ENCODE results near the gene OR4C6. TPM values are rescaled to one million over a fixed set of nuclear protein-coding genes. Genes with fewer than 3 reads are reported as not detected.

Gene OR4C6
- not detected for total RNA-seq
- not detected for polyA plus RNA-seq (ENCODE audit: insufficient read length in 2 of 2)
- long read RNA-seq, donor 1, result 0 reads
- long read RNA-seq, donor 2, result 0 reads
- long read RNA-seq, donor 3, result 0 reads
- long read RNA-seq, donor 4, result 0 reads

DNA sequence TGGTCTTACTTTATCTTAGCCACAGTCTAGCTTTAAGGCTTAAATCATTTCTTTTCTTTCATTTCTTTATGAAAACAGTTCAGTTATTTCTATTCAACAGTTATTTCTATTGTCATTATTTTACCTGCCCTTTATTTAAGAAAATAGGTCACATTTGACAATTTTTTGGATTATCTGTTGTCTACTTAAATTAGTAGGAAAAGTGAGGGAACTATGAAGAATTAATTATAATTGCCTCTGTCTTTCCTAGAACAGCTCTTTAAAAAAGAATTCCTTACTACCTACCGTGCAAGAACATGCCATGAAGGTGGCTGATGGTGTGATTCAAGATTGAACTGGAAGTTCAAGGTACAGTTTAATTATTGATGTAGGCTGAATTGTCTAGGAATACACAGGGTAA lies at the start of gene OR4C6:
OR4C6 (plus strand) TSS at position 301 of the 400 bp plus-strand sequence. CDS start 2,966 bp downstream, outside the sequence.
- H3K36me3 ChIP-seq (ENCODE audit: control insufficient read depth, insufficient read depth, low read length), result no peaks in the 10 kb centered on the region
- H3K27me3 ChIP-seq (ENCODE audit: control insufficient read depth, insufficient read depth, low read length), result no peaks in the 10 kb centered on the region
- H3K4me1 ChIP-seq (ENCODE audit: control insufficient read depth, insufficient read depth, low read length), result no peaks in the 10 kb centered on the region
- H3K27ac ChIP-seq (ENCODE audit: low read depth, low read length), result no peak within 1 kb of the TSS
- peaks cover 2% of the 10 kb centered on the region for H3K9me3 ChIP-seq (ENCODE audit: control insufficient read depth, insufficient read depth, low read length)
- H3K4me3 ChIP-seq (ENCODE audit: low read depth, low read length), result no peak within 1 kb of the TSS
- WGBS (ENCODE audit: insufficient coverage), result no CpG with 5 or more reads among the region's 1 CpG
- DNase-seq (ENCODE audit: low read depth in 4 of 6, low spot score in 6 of 6), result no peak

DNA sequence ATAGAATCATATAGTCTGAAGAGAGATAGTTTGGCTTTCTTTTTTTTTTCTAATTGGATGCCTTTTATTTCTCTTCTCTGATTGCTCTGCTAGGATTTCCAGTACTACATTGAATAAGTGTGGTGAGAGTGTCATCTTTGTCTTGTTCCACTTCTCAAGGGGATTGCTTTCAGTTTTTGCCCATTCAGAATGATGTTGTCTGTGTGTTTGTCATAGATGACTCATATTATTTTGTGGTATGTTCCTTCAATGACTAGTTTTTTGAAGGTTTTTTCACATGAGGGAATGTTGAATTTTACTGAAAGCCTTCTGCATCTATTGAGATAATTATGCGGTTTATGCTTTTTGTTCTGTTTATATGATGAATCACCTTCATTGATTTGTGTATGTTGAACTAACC lies 37.5 kb upstream of the OR4C6 start:
- no peaks in the 10 kb centered on the region for H3K4me1 ChIP-seq (ENCODE audit: control insufficient read depth, insufficient read depth, low read length)
- DNase-seq (ENCODE audit: low read depth in 4 of 6, low spot score in 6 of 6), result no peak
- no peak overlapping the region for H3K27ac ChIP-seq (ENCODE audit: low read depth, low read length)
- no peaks in the 10 kb centered on the region for H3K36me3 ChIP-seq (ENCODE audit: control insufficient read depth, insufficient read depth, low read length)
- no peaks in the 10 kb centered on the region for H3K27me3 ChIP-seq (ENCODE audit: control insufficient read depth, insufficient read depth, low read length)
- WGBS (ENCODE audit: insufficient coverage), result 86% methylated on average over 1 of the region's 1 CpG
- H3K4me3 ChIP-seq (ENCODE audit: low read depth, low read length), result no peak overlapping the region
- H3K9me3 ChIP-seq (ENCODE audit: control insufficient read depth, insufficient read depth, low read length), result peaks cover 2% of the 10 kb centered on the region

DNA sequence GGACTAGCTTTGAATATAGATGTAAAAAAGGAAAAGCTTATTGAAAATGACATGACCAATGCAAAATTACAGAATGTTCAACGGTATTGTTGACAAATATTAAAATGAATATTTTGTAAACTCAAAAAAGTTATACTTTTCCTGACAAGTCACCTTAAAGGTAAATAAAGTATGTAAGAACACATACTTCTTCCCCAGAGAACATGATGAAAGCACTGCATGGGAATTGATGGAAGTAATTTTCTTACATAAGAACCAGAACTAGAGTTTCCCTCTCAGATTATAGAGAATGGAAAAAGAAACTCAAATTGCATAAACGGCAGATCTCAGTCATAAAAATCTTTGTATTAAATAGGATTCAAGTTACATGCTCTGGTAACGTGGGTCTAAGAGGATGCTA lies 27.2 kb upstream of the OR4C6 start, which contains the start of gene OR4P4:
OR4P4 (plus strand) TSS at position 301 of the 400 bp plus-strand sequence.
- DNase-seq (ENCODE audit: low read depth in 4 of 6, low spot score in 6 of 6), result no peak
- H3K27me3 ChIP-seq (ENCODE audit: control insufficient read depth, insufficient read depth, low read length), result no peaks in the 10 kb centered on the region
- no peaks in the 10 kb centered on the region for H3K36me3 ChIP-seq (ENCODE audit: control insufficient read depth, insufficient read depth, low read length)
- H3K4me3 ChIP-seq (ENCODE audit: low read depth, low read length), result no peak within 1 kb of the TSS
- H3K9me3 ChIP-seq (ENCODE audit: control insufficient read depth, insufficient read depth, low read length), result peaks cover 9% of the 10 kb centered on the region
- H3K27ac ChIP-seq (ENCODE audit: low read depth, low read length), result no peak within 1 kb of the TSS
- WGBS (ENCODE audit: insufficient coverage), result no CpG with 5 or more reads among the region's 3 CpGs
- no peaks in the 10 kb centered on the region for H3K4me1 ChIP-seq (ENCODE audit: control insufficient read depth, insufficient read depth, low read length)

DNA sequence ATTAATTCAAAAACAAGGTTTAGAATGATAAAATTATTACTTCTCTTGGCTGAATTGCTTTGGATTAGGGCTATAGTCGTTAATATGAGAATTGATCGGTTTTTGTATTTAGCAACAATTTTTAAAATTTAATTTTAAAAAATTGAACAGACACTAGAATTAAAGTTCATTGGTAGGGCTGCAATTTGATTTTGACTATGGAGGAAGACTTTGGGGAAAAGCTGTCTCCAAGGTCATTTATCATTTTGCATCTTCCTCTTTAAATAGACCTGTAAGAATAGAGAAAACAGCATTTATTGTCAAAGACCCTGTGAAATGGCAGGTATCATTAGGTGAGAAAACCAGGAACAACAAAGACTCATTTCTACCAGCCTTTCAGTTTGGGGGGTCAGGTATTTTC lies 14.0 kb upstream of the OR4C6 start, which contains the start of gene OR4S2:
OR4S2 (plus strand) TSS at position 301 of the 400 bp plus-strand sequence. CDS start 2,577 bp downstream, outside the sequence.
- no peaks in the 10 kb centered on the region for H3K4me1 ChIP-seq (ENCODE audit: control insufficient read depth, insufficient read depth, low read length)
- WGBS (ENCODE audit: insufficient coverage), result no CpG with 5 or more reads among the region's 2 CpGs
- no peaks in the 10 kb centered on the region for H3K36me3 ChIP-seq (ENCODE audit: control insufficient read depth, insufficient read depth, low read length)

DNA sequence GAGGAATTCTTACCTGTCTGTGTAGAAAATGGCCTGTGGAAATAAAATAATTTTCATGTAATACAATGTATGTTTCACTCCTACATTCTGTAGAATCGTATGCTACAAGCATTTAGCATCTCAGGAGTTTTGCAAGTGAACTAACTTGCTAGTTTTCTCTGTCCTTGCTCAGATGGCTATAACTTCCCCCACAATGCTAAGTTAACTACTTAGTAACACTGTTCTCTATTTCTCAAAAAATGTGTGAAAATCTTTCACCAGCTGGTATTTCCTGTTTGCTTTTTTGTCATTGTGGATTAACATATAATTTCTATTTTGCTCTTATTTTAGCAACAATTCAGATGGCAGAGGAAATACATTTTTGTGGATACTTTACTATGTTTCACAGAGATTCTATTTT lies 9.4 kb upstream of the OR4C6 start:
- Histone ChIP-seq H3K9me3 (ENCODE audit: control insufficient read depth, insufficient read depth, low read length) (peaks cover 5% of the 10 kb centered on the region), H3K27me3 (ENCODE audit: control insufficient read depth, insufficient read depth, low read length) (no peaks in the 10 kb centered on the region), H3K4me1 (ENCODE audit: control insufficient read depth, insufficient read depth, low read length) (no peaks in the 10 kb centered on the region), H3K36me3 (ENCODE audit: control insufficient read depth, insufficient read depth, low read length) (no peaks in the 10 kb centered on the region), H3K4me3 (ENCODE audit: low read depth, low read length) (no peak overlapping the region), H3K27ac (ENCODE audit: low read depth, low read length) (no peak overlapping the region)
- DNase-seq (ENCODE audit: low read depth in 4 of 6, low spot score in 6 of 6), result no peak
- no CpG with 5 or more reads among the region's 1 CpG for WGBS (ENCODE audit: insufficient coverage)

More for the DNA sequence above, 14.0 kb upstream of the OR4C6 start, which contains the start of gene OR4S2:
- Histone ChIP-seq H3K4me3 (ENCODE audit: low read depth, low read length) (no peak within 1 kb of the TSS), H3K9me3 (ENCODE audit: control insufficient read depth, insufficient read depth, low read length) (peaks cover 1% of the 10 kb centered on the region), H3K27me3 (ENCODE audit: control insufficient read depth, insufficient read depth, low read length) (no peaks in the 10 kb centered on the region), H3K27ac (ENCODE audit: low read depth, low read length) (no peak within 1 kb of the TSS)
- DNase-seq (ENCODE audit: low read depth in 4 of 6, low spot score in 6 of 6), result no peak

DNA sequence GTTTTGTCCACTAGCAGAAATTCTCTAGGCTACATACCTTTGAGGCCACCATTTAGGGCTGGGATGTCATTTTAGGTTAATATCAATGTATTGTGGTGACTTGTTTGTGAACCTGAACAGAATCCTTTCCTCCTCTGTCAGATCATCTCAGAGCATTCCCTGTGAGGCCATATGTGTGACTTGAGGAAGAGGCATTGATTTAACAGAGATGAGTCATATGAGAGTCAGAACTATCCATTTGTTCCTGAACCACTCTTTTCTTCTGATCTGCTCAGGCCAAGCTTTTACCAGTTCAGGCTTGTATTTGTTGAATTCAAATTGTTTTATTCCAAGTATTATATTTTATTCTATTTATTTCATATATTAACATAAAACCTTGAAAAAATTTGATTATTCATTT lies 6.9 kb upstream of the OR4C6 start:
- H3K4me3 ChIP-seq (ENCODE audit: low read depth, low read length), result no peak overlapping the region
- no peak overlapping the region for H3K27ac ChIP-seq (ENCODE audit: low read depth, low read length)
- no peaks in the 10 kb centered on the region for H3K27me3 ChIP-seq (ENCODE audit: control insufficient read depth, insufficient read depth, low read length)
- H3K36me3 ChIP-seq (ENCODE audit: control insufficient read depth, insufficient read depth, low read length), result no peaks in the 10 kb centered on the region
- DNase-seq (ENCODE audit: low read depth in 4 of 6, low spot score in 6 of 6), result no peak
- H3K9me3 ChIP-seq (ENCODE audit: control insufficient read depth, insufficient read depth, low read length), result peaks cover 4% of the 10 kb centered on the region
- no peaks in the 10 kb centered on the region for H3K4me1 ChIP-seq (ENCODE audit: control insufficient read depth, insufficient read depth, low read length)

DNA sequence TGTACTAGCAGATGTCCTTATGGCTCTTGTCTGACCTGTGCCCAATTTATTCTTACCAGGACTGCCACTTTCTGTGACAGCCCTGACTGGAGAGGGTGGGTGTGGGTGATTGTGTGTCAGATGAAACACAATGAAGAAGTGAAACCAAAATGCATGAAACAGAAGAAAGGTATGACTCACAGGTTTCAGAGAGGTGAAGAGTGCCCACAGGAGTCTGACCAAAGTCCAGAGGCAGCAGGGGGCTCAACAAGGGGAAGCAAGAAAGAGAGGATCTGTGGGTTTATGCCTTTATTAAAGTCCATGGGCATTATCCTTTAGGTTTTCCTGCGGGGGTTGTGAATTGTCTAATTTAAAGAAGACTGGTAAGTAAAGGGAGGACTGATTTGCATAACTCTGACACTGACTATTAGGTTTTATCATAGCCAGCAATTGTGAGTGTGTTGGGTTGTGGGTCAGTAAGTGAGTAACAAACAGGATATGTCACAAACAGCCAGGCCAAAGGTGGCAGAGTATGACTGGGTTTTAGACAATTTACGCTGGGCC lies 3.9 kb upstream of the OR4C6 start:
- H3K4me3 ChIP-seq (ENCODE audit: low read depth, low read length), result no peak overlapping the region
- H3K27ac ChIP-seq (ENCODE audit: low read depth, low read length), result no peak overlapping the region
- peaks cover 4% of the 10 kb centered on the region for H3K9me3 ChIP-seq (ENCODE audit: control insufficient read depth, insufficient read depth, low read length)
- no peaks in the 10 kb centered on the region for H3K27me3 ChIP-seq (ENCODE audit: control insufficient read depth, insufficient read depth, low read length)
- no peaks in the 10 kb centered on the region for H3K4me1 ChIP-seq (ENCODE audit: control insufficient read depth, insufficient read depth, low read length)
- no peaks in the 10 kb centered on the region for H3K36me3 ChIP-seq (ENCODE audit: control insufficient read depth, insufficient read depth, low read length)
- WGBS (ENCODE audit: insufficient coverage), result no CpG with 5 or more reads among the region's 2 CpGs
- no peak for DNase-seq (ENCODE audit: low read depth in 4 of 6, low spot score in 6 of 6)

DNA sequence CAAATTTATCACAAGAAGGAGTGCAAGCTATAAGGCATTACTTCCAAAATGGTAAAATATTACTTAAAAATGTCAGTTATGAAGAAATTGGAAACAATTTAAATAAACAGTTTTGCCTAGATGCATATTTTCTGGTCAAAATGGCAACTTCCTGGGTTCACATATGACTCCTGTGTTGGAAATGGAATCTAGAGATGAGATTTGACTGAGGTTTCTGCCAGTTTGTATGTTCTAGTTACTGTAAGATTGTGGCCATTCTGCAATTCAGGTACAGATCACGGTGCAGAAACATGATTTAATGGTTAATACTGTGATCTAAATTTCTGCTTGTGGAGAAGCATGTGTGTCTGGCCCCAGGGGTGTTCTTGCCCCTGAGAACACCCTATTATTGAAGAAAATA lies 3.4 kb upstream of the OR4C6 start:
- no peak overlapping the region for H3K27ac ChIP-seq (ENCODE audit: low read depth, low read length)
- no CpG with 5 or more reads among the region's 1 CpG for WGBS (ENCODE audit: insufficient coverage)
- no peaks in the 10 kb centered on the region for H3K4me1 ChIP-seq (ENCODE audit: control insufficient read depth, insufficient read depth, low read length)
- DNase-seq (ENCODE audit: low read depth in 4 of 6, low spot score in 6 of 6), result no peak
- no peaks in the 10 kb centered on the region for H3K27me3 ChIP-seq (ENCODE audit: control insufficient read depth, insufficient read depth, low read length)
- H3K36me3 ChIP-seq (ENCODE audit: control insufficient read depth, insufficient read depth, low read length), result no peaks in the 10 kb centered on the region
- H3K4me3 ChIP-seq (ENCODE audit: low read depth, low read length), result no peak overlapping the region
- H3K9me3 ChIP-seq (ENCODE audit: control insufficient read depth, insufficient read depth, low read length), result peaks cover 4% of the 10 kb centered on the region

DNA sequence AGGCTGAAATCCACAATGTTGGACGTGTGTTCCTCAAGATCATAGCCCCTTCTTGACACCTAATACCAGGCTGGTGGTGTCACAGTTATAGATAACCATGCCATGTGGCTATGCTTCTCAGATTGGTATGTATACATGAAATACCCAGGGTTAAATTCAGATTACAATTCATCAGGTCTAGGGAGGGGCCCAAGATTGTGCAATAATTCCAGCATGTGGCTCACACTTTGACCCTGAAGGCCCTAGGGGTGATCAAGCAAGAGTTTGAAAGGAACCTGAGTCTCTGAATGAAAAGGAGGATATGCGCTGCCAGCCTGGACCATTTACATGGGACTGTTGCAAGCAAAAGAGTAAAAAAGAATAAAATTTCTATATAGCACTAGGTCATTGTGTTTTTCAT lies 7.4 kb downstream of the OR4C6 start:
- no CpG with 5 or more reads among the region's 2 CpGs for WGBS (ENCODE audit: insufficient coverage)
- Histone ChIP-seq H3K27ac (ENCODE audit: low read depth, low read length) (no peak overlapping the region), H3K27me3 (ENCODE audit: control insufficient read depth, insufficient read depth, low read length) (no peaks in the 10 kb centered on the region), H3K4me3 (ENCODE audit: low read depth, low read length) (no peak overlapping the region), H3K4me1 (ENCODE audit: control insufficient read depth, insufficient read depth, low read length) (no peaks in the 10 kb centered on the region), H3K9me3 (ENCODE audit: control insufficient read depth, insufficient read depth, low read length) (peaks cover 2% of the 10 kb centered on the region), H3K36me3 (ENCODE audit: control insufficient read depth, insufficient read depth, low read length) (no peaks in the 10 kb centered on the region)
- DNase-seq (ENCODE audit: low read depth in 4 of 6, low spot score in 6 of 6), result no peak

DNA sequence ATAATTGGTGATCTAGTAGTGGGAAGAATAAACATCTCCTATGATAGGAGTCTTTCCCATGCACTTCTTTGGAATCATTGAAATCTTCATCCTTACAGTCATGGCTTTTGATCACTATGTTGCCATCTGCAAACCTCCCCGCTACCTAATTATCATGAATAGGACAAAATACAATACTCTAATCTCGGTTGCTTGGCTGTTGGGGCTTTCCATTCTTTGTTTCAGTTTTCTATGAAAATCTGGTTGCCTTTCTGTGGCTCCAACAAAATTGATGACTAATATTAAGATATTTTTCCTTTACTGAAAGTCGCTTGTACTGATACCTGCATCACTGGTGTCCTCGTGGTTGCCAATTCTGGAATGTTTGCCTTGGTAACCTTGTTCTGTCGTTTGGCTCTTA lies 11.9 kb downstream of the OR4C6 start:
- no peaks in the 10 kb centered on the region for H3K4me1 ChIP-seq (ENCODE audit: control insufficient read depth, insufficient read depth, low read length)
- 64% methylated on average over 2 of the region's 5 CpGs for WGBS (ENCODE audit: insufficient coverage)
- no peak overlapping the region for H3K4me3 ChIP-seq (ENCODE audit: low read depth, low read length)
- H3K27me3 ChIP-seq (ENCODE audit: control insufficient read depth, insufficient read depth, low read length), result no peaks in the 10 kb centered on the region
- DNase-seq (ENCODE audit: low read depth in 4 of 6, low spot score in 6 of 6), result no peak
- H3K36me3 ChIP-seq (ENCODE audit: control insufficient read depth, insufficient read depth, low read length), result no peaks in the 10 kb centered on the region
- H3K9me3 ChIP-seq (ENCODE audit: control insufficient read depth, insufficient read depth, low read length), result no peaks in the 10 kb centered on the region
- H3K27ac ChIP-seq (ENCODE audit: low read depth, low read length), result no peak overlapping the region

Data from spinal cord (tissue), 10 donors.